Neural progenitor cell (in vitro differentiated cells): Measurements from ENCODE around the gene KCNIP2. TPM values are rescaled to one million over a fixed set of nuclear protein-coding genes. Genes with fewer than 3 reads are reported as not detected.

Source experiments
- DNase-seq: peaks from one replicate; pipeline ENCODE4 v3.0.0-alpha.2; 2016; ENCODE audit warnings: low spot score
- H2AFZ ChIP-seq: fragments of 200-600 bp; sonication (generic); replicated peaks from 2 replicates; pipeline ENCODE4 v1.6.1; 2016; ENCODE audit warnings: antibody characterized with exemption
- H3F3A ChIP-seq: fragments of 200-600 bp; sonication (generic); 2 replicates; pipeline ENCODE4 v1.6.1; 2016; ENCODE audit warnings: antibody characterized with exemption, low read depth
- H3K27ac ChIP-seq: fragments of 200-600 bp; sonication (generic); 2 replicates; pipeline ENCODE4 v1.5.1; 2016; ENCODE audit warnings: mild to moderate bottlenecking
- H3K27me3 ChIP-seq: fragments of 200-600 bp; sonication (generic); 2 replicates; pipeline ENCODE4 v1.6.1; 2016; ENCODE audit warnings: mild to moderate bottlenecking, moderate library complexity
- H3K36me3 ChIP-seq: fragments of 200-600 bp; sonication (generic); 2 replicates; pipeline ENCODE4 v1.5.1; 2016
- H3K4me1 ChIP-seq: fragments of 200-600 bp; sonication (generic); 2 replicates; pipeline ENCODE4 v1.6.1; 2016; ENCODE audit warnings: mixed run types
- H3K4me2 ChIP-seq: fragments of 200-600 bp; sonication (generic); 2 replicates; pipeline ENCODE4 v1.6.1; 2016
- H3K4me3 ChIP-seq: fragments of 200-600 bp; sonication (generic); 2 replicates; pipeline ENCODE4 v1.5.1; 2016
- H3K79me2 ChIP-seq: fragments of 200-600 bp; sonication (generic); 2 replicates; pipeline ENCODE4 v1.6.1; 2016; ENCODE audit warnings: low read depth
- H3K9ac ChIP-seq: fragments of 200-600 bp; sonication (generic); 2 replicates; pipeline ENCODE4 v1.6.1; 2016
- H3K9me3 ChIP-seq: fragments of 200-600 bp; sonication (generic); 2 replicates; pipeline ENCODE4 v1.5.1; 2016; ENCODE audit warnings: low read depth
- H4K20me1 ChIP-seq: fragments of 200-600 bp; sonication (generic); 2 replicates; pipeline ENCODE4 v1.6.1; 2016; ENCODE audit warnings: low read depth
- H3K27ac Mint-ChIP-seq: 3 replicates; pipeline ENCODE4 v1.8.0; 2021; ENCODE audit warnings: mixed read lengths
- H3K27me3 Mint-ChIP-seq: 2 replicates; pipeline ENCODE4 v1.8.0; 2022; ENCODE audit warnings: low read depth, mild to moderate bottlenecking, inconsistent platforms, moderate library complexity, mixed read lengths; ENCODE audit not compliant: insufficient read depth
- H3K36me3 Mint-ChIP-seq: 3 replicates; pipeline ENCODE4 v1.8.0; 2021; ENCODE audit warnings: mixed read lengths
- H3K4me1 Mint-ChIP-seq: 3 replicates; pipeline ENCODE4 v1.8.0; 2021; ENCODE audit warnings: mixed read lengths
- H3K4me3 Mint-ChIP-seq: 3 replicates; pipeline ENCODE4 v1.8.0; 2021; ENCODE audit warnings: mild to moderate bottlenecking, moderate library complexity, mixed read lengths
- H3K9me3 Mint-ChIP-seq: 3 replicates; pipeline ENCODE4 v1.8.0; 2020; ENCODE audit warnings: mixed read lengths
- EZH2 ChIP-seq: fragments of 200-600 bp; sonication (generic); IDR thresholded peaks from 2 replicates; pipeline ENCODE4 v1.6.1; 2017; ENCODE audit warnings: antibody characterized with exemption, mild to moderate bottlenecking, moderate library complexity
- EZH2phosphoT487 ChIP-seq: fragments of 200-600 bp; sonication (generic); IDR thresholded peaks from 2 replicates; pipeline ENCODE4 v1.6.1; 2017; ENCODE audit warnings: antibody characterized with exemption
- total RNA-seq: library from RNA; depleted of rRNA; stranded (reverse); fragments of >200 nt; gene quantifications from 2 replicates; pipeline ENCODE4 v1.2.3, GENCODE V29; 2015; ENCODE audit warnings: low replicate concordance
- TF ChIP-seq, protein P1 (sequence below): fragments of 200-600 bp; sonication (generic); IDR thresholded peaks from 2 replicates; pipeline ENCODE4 v1.5.1; 2017; ENCODE audit warnings: antibody characterized with exemption, mild to moderate bottlenecking

KCNIP2 gene
- total RNA-seq, 1 donor from 2014 or later, result 2.4 TPM

- Mint-ChIP-seq H3K9me3 (no peaks in the 10 kb centered on the region), H3K36me3 (no peaks in the 10 kb centered on the region), H3K27ac (no peak overlapping the region), H3K27me3 (peaks cover 17% of the 10 kb centered on the region), H3K4me1 (peaks cover 15% of the 10 kb centered on the region), H3K4me3 (no peak overlapping the region)
- peaks cover 17% of the 10 kb centered on the region for H3F3A ChIP-seq
- no peaks in the 10 kb centered on the region for H3K79me2 ChIP-seq
- no peaks in the 10 kb centered on the region for H3K36me3 ChIP-seq
- peaks cover 24% of the 10 kb centered on the region for H3K4me1 ChIP-seq
- no peak overlapping the region for H3K4me3 ChIP-seq
- H3K27me3 ChIP-seq, result peaks cover 3% of the 10 kb centered on the region
- no peak overlapping the region for H3K4me2 ChIP-seq
- no peak overlapping the region for H2AFZ ChIP-seq
- H3K9me3 ChIP-seq, result no peaks in the 10 kb centered on the region
- TF ChIP-seq EZH2phosphoT487 (no peak), EZH2 (no peak)
- TF ChIP-seq, protein P1, sequence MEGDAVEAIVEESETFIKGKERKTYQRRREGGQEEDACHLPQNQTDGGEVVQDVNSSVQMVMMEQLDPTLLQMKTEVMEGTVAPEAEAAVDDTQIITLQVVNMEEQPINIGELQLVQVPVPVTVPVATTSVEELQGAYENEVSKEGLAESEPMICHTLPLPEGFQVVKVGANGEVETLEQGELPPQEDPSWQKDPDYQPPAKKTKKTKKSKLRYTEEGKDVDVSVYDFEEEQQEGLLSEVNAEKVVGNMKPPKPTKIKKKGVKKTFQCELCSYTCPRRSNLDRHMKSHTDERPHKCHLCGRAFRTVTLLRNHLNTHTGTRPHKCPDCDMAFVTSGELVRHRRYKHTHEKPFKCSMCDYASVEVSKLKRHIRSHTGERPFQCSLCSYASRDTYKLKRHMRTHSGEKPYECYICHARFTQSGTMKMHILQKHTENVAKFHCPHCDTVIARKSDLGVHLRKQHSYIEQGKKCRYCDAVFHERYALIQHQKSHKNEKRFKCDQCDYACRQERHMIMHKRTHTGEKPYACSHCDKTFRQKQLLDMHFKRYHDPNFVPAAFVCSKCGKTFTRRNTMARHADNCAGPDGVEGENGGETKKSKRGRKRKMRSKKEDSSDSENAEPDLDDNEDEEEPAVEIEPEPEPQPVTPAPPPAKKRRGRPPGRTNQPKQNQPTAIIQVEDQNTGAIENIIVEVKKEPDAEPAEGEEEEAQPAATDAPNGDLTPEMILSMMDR, result no peak
- peaks cover 42% of the 10 kb centered on the region for H4K20me1 ChIP-seq
- no peak overlapping the region for H3K9ac ChIP-seq
- no peak overlapping the region for H3K27ac ChIP-seq
- no peak for DNase-seq
Measured at GRCh38 chr10:101848408-101848807, 4.8 kb upstream of the KCNIP2 start.

- Histone ChIP-seq H3K9ac (no peak overlapping the region), H3K36me3 (no peaks in the 10 kb centered on the region), H3K4me3 (no peak overlapping the region), H3F3A (peaks cover 36% of the 10 kb centered on the region), H3K4me2 (no peak overlapping the region), H4K20me1 (peaks cover 53% of the 10 kb centered on the region), H3K79me2 (no peaks in the 10 kb centered on the region), H3K27ac (no peak overlapping the region), H3K9me3 (no peaks in the 10 kb centered on the region), H2AFZ (no peak overlapping the region), H3K27me3 (peaks cover 26% of the 10 kb centered on the region), H3K4me1 (peaks cover 24% of the 10 kb centered on the region)
- Mint-ChIP-seq H3K9me3 (no peaks in the 10 kb centered on the region), H3K27ac (no peak overlapping the region), H3K4me3 (no peak overlapping the region), H3K4me1 (peaks cover 32% of the 10 kb centered on the region), H3K27me3 (peaks cover 32% of the 10 kb centered on the region), H3K36me3 (no peaks in the 10 kb centered on the region)
- no peak for TF ChIP-seq EZH2
- TF ChIP-seq EZH2phosphoT487, result no peak
- no peak for DNase-seq
Measured at GRCh38 chr10:101845893-101846292, 2.3 kb upstream of the KCNIP2 start.

- Mint-ChIP-seq H3K4me1 (peaks cover 41% of the 10 kb centered on the region), H3K4me3 (peak overlapping the region; percentile 64), H3K27ac (no peak overlapping the region), H3K27me3 (peaks cover 38% of the 10 kb centered on the region), H3K9me3 (no peaks in the 10 kb centered on the region), H3K36me3 (no peaks in the 10 kb centered on the region)
- H3F3A ChIP-seq, result peaks cover 54% of the 10 kb centered on the region
- H3K27me3 ChIP-seq, result peaks cover 26% of the 10 kb centered on the region
- H3K27ac ChIP-seq, result no peak overlapping the region
- TF ChIP-seq EZH2phosphoT487 (no peak), EZH2 (no peak)
- TF ChIP-seq, protein P1, result no peak
- no peak overlapping the region for H3K4me3 ChIP-seq
- no peaks in the 10 kb centered on the region for H3K36me3 ChIP-seq
- H3K79me2 ChIP-seq, result no peaks in the 10 kb centered on the region
- H2AFZ ChIP-seq, result no peak overlapping the region
- H3K9ac ChIP-seq, result no peak overlapping the region
- no peaks in the 10 kb centered on the region for H3K9me3 ChIP-seq
- peak overlapping the region; percentile 8 for H3K4me2 ChIP-seq
- peaks cover 57% of the 10 kb centered on the region for H4K20me1 ChIP-seq
- peaks cover 23% of the 10 kb centered on the region for H3K4me1 ChIP-seq
- no peak for DNase-seq
Measured at GRCh38 chr10:101841826-101842225, 1.8 kb downstream of the KCNIP2 start.

DNA sequence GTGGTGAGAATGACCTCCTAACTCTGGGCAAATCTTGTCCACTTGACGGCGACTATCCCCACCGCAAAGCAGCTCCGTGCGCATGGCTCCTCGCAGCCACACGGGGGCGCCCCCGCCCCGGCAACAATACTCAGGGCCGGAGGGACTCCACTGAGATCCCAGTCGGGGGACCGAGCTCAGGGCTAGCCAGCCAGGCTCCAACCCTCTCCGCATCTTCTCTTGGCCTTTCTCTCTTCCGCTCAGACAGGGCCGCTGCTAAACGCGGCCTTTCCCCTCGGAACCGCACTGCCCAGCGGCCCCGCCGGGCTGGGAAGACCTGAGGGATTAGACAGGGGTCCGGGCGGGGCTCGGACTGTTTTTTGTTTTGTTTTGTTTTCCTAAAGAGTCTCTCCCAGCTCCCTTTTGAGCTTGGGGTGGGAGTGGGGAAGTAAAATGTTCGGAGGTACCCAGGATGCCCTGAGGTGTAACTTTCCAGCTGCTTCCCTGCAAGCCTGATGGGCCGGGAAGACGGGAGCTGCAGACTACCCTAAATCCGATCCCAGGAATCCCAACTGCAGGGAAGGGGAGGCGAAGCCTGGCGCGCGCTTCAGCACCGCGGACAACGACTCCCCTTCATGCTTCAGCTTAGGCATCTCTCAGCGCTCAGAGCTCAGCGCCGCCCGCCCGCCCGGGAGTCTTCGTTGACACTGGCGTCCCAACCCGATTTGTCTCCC is 2.7 kb downstream of the KCNIP2 start:
- Histone ChIP-seq H3K27ac (no peak overlapping the region), H4K20me1 (peaks cover 58% of the 10 kb centered on the region), H3K4me3 (peak overlapping the region; percentile 67), H3K79me2 (no peaks in the 10 kb centered on the region), H2AFZ (peak overlapping the region; percentile 93), H3K9me3 (no peaks in the 10 kb centered on the region), H3K36me3 (no peaks in the 10 kb centered on the region), H3F3A (peaks cover 54% of the 10 kb centered on the region), H3K4me2 (peak overlapping the region; percentile 95), H3K27me3 (peaks cover 26% of the 10 kb centered on the region), H3K9ac (no peak overlapping the region), H3K4me1 (peaks cover 26% of the 10 kb centered on the region)
- H3K4me1 Mint-ChIP-seq, result peaks cover 43% of the 10 kb centered on the region
- H3K27ac Mint-ChIP-seq, result no peak overlapping the region
- H3K4me3 Mint-ChIP-seq, result peak overlapping the region; percentile 85
- H3K9me3 Mint-ChIP-seq, result no peaks in the 10 kb centered on the region
- H3K36me3 Mint-ChIP-seq, result no peaks in the 10 kb centered on the region
- H3K27me3 Mint-ChIP-seq, result peaks cover 35% of the 10 kb centered on the region
- TF ChIP-seq EZH2, result no peak
- peak; percentile 49 for TF ChIP-seq EZH2phosphoT487
- TF ChIP-seq, protein P1, result peak; percentile 98
- peak; percentile 97 for DNase-seq
